Keratinocyte (primary cell): Measurements from ENCODE around the gene KIAA0040.

Experiments
- CTCF ChIP-seq, 3 experiments: IDR thresholded peaks in 1 of 3; conservative IDR thresholded peaks in 1 of 3; optimal IDR thresholded peaks in 1 of 3; 2 replicates in 2 of 3; 3 replicates in 1 of 3; pipeline versions ENCODE3 to v1.5.1; 2011; ENCODE audit warnings: low read length in 3 of 3, mild to moderate bottlenecking in 3 of 3, moderate library complexity in 2 of 3, control low read depth in 1 of 3, inconsistent platforms in 1 of 3; ENCODE audit not compliant: insufficient read depth in 2 of 3; ENCODE audit errors: extremely low read depth in 1 of 3
- EZH2 ChIP-seq: IDR thresholded peaks from one replicate; pipeline ENCODE4 v1.6.1; 2012; ENCODE audit warnings: inconsistent platforms, mild to moderate bottlenecking, low read length, moderate library complexity

GRCh38 chr1:175137369-175137768 lies 55.2 kb downstream of the KIAA0040 start:
- TF ChIP-seq CTCF (optimal IDR thresholded peaks at IDR 0.05 in 1 of 3, IDR thresholded peaks at IDR 0.05 in 1 of 3, conservative IDR thresholded peaks at IDR 0.05 in 1 of 3; ENCODE audit: extremely low read depth in 1 of 3, insufficient read depth in 2 of 3, low read length in 3 of 3): no peak
- TF ChIP-seq EZH2: no peak
